GM12873 (cell line): ENCODE measurements around the gene PRICKLE3.
A peak's percentile ranks its signal among the peaks of the same experiment; 100 is the strongest.

Experiments
- CTCF ChIP-seq: IDR thresholded peaks from 2 replicates; pipeline ENCODE4 v1.5.1; 2012; ENCODE audit warnings: low read depth, mild to moderate bottlenecking, moderate library complexity, low read length, control low read depth; ENCODE audit not compliant: insufficient read depth; ENCODE audit errors: missing control alignments

The PRICKLE3 gene

GRCh38 chrX:49178537-49178936 lies 7.6 kb downstream of the PRICKLE3 start:
- no peak for TF ChIP-seq CTCF

- TF ChIP-seq CTCF, result no peak
These were observed 8.2 kb downstream of the PRICKLE3 start for GRCh38 chrX:49177873-49178480.

- TF ChIP-seq CTCF, result peak; percentile 22
These were observed 8.8 kb downstream of the PRICKLE3 start for GRCh38 chrX:49177338-49177833.

- no peak for TF ChIP-seq CTCF
These were observed 9.5 kb downstream of the PRICKLE3 start for GRCh38 chrX:49176421-49177326.

- no peak for TF ChIP-seq CTCF
These were observed 10.5 kb downstream of the PRICKLE3 start for GRCh38 chrX:49175435-49176274.

- TF ChIP-seq CTCF, result no peak
These were observed 11.4 kb downstream of the PRICKLE3 start for GRCh38 chrX:49174723-49175122.

GRCh38 chrX:49172280-49172780 lies 13.8 kb downstream of the PRICKLE3 start:
- no peak for TF ChIP-seq CTCF
